Measurements from ENCODE around the gene GRIFIN.

DNA sequence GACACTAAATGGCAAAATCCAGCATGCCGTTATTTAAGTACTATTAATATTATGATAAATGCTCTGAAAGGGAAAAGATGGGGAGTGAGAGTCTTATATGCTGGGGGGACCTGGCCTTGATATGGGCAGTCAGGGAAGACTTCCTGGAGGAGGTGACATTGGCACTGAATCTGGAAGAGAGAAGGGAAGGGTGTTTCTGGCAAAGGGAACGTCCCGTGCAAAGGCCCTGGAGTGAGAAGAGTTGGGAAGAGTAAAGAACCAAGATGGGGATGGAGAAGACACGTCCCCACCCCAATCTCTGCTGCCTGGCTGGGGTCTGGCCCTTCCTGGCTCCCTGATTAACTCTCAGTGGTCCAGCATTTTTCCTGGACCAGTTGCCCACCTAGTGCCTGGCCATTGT is 5.0 kb upstream of the GRIFIN start:
- TF ChIP-seq, protein P1, sequence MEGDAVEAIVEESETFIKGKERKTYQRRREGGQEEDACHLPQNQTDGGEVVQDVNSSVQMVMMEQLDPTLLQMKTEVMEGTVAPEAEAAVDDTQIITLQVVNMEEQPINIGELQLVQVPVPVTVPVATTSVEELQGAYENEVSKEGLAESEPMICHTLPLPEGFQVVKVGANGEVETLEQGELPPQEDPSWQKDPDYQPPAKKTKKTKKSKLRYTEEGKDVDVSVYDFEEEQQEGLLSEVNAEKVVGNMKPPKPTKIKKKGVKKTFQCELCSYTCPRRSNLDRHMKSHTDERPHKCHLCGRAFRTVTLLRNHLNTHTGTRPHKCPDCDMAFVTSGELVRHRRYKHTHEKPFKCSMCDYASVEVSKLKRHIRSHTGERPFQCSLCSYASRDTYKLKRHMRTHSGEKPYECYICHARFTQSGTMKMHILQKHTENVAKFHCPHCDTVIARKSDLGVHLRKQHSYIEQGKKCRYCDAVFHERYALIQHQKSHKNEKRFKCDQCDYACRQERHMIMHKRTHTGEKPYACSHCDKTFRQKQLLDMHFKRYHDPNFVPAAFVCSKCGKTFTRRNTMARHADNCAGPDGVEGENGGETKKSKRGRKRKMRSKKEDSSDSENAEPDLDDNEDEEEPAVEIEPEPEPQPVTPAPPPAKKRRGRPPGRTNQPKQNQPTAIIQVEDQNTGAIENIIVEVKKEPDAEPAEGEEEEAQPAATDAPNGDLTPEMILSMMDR (IDR thresholded peaks at IDR 0.05): no peak
- TF ChIP-seq EZH2 (IDR thresholded peaks at IDR 0.05; ENCODE audit: borderline replicate concordance, insufficient read depth, low read depth, low read length, poor library complexity, severe bottlenecking): no peak
